ENCODE results near the gene EME1.

DNA sequence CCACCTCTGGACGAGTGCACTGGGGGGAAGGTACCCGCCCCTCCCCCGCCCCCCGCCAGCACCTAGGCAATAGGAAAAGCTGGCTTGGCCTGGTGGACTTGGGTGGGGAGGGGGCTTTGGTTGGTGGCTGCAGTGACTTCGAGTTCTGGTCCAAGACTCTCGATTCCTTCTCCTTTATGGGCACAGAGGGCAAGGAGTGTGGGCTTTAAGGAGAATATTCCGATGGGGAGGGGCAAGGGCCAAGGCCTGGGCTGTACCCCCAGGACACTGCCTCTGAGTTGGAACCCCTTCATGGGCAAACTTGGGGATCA lies 53.4 kb downstream of the EME1 start:
- TF ChIP-seq, protein P1, sequence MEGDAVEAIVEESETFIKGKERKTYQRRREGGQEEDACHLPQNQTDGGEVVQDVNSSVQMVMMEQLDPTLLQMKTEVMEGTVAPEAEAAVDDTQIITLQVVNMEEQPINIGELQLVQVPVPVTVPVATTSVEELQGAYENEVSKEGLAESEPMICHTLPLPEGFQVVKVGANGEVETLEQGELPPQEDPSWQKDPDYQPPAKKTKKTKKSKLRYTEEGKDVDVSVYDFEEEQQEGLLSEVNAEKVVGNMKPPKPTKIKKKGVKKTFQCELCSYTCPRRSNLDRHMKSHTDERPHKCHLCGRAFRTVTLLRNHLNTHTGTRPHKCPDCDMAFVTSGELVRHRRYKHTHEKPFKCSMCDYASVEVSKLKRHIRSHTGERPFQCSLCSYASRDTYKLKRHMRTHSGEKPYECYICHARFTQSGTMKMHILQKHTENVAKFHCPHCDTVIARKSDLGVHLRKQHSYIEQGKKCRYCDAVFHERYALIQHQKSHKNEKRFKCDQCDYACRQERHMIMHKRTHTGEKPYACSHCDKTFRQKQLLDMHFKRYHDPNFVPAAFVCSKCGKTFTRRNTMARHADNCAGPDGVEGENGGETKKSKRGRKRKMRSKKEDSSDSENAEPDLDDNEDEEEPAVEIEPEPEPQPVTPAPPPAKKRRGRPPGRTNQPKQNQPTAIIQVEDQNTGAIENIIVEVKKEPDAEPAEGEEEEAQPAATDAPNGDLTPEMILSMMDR (conservative IDR thresholded peaks at IDR 0.05; ENCODE audit: low read depth, low read length), result no peak
- no peak for TF ChIP-seq POLR2A (IDR thresholded peaks at IDR 0.05; ENCODE audit: low read depth, low read length)
- TF ChIP-seq MXI1 (IDR thresholded peaks at IDR 0.05; ENCODE audit: borderline replicate concordance, low read depth, low read length), result no peak
- TF ChIP-seq MAZ (IDR thresholded peaks at IDR 0.05; ENCODE audit: borderline replicate concordance, low read depth, low read length), result no peak
- no peak for TF ChIP-seq MAFK (IDR thresholded peaks at IDR 0.05; ENCODE audit: low read depth, low read length)
